Measurements from ENCODE around the gene BBX.

The BBX gene

GRCh38 chr3:107661447-107662123 lies 138.8 kb downstream of the BBX start:
- DNase-seq = no peak

GRCh38 chr3:107662124-107662507 lies 139.4 kb downstream of the BBX start:
- DNase-seq = no peak

- no peak for DNase-seq
Measured at GRCh38 chr3:107662586-107662985, 139.8 kb downstream of the BBX start.

- no peak for DNase-seq
Measured at GRCh38 chr3:107663266-107663665, 140.5 kb downstream of the BBX start.

GRCh38 chr3:107664614-107665013 lies 141.9 kb downstream of the BBX start:
- no peak for DNase-seq

- no peak for DNase-seq
Measured at GRCh38 chr3:107665351-107665750, 142.6 kb downstream of the BBX start.

GRCh38 chr3:107666853-107667252 lies 144.1 kb downstream of the BBX start:
- DNase-seq = no peak

- DNase-seq = no peak
Measured at GRCh38 chr3:107668416-107668815, 145.7 kb downstream of the BBX start.

GRCh38 chr3:107668963-107669362 lies 146.2 kb downstream of the BBX start:
- no peak for DNase-seq

GRCh38 chr3:107669669-107670068 lies 146.9 kb downstream of the BBX start:
- DNase-seq = no peak

GRCh38 chr3:107670986-107671385 lies 148.2 kb downstream of the BBX start:
- no peak for DNase-seq

GRCh38 chr3:107674371-107674770 lies 151.6 kb downstream of the BBX start:
- no peak for DNase-seq

GRCh38 chr3:107675233-107675900 lies 152.6 kb downstream of the BBX start:
- DNase-seq = no peak

- DNase-seq = no peak
Measured at GRCh38 chr3:107676469-107677309, 153.9 kb downstream of the BBX start.

- DNase-seq = no peak
Measured at GRCh38 chr3:107679921-107680320, 157.2 kb downstream of the BBX start.

- no peak for DNase-seq
Measured at GRCh38 chr3:107680698-107681097, 157.9 kb downstream of the BBX start.

- DNase-seq = no peak
Measured at GRCh38 chr3:107681396-107681795, 158.6 kb downstream of the BBX start.

GRCh38 chr3:107682580-107682979 lies 159.8 kb downstream of the BBX start:
- no peak for DNase-seq

GRCh38 chr3:107683447-107683846 lies 160.7 kb downstream of the BBX start:
- DNase-seq = no peak

GRCh38 chr3:107684431-107684925 lies 161.7 kb downstream of the BBX start:
- DNase-seq = no peak

- no peak for DNase-seq
Measured at GRCh38 chr3:107685383-107685782, 162.6 kb downstream of the BBX start.

GRCh38 chr3:107687056-107687581 lies 164.4 kb downstream of the BBX start:
- no peak for DNase-seq

- no peak for DNase-seq
Measured at GRCh38 chr3:107689355-107689754, 166.6 kb downstream of the BBX start.
